Posterior vena cava (tissue), 2 donors: ENCODE measurements around the gene THAP12. TPM values are rescaled to one million over a fixed set of nuclear protein-coding genes. Genes with fewer than 3 reads are reported as not detected.
"Not testable (repeated sequence)": the region's sequence is repeated elsewhere in the genome, so short reads cannot be mapped to it uniquely, and the experiment has no call there.

Experiments
- DNase-seq: peaks from one replicate; pipeline ENCODE4 v3.0.0-alpha.2; 2020; ENCODE audit warnings: low spot score
- intact Hi-C, 2 donors: fragments of 100-400 bp; cut with DNase I; formaldehyde crosslinking; loops; one replicate each; pipeline versions ENCODE4 v1.14.1 to v1.14.2; 2022 to 2023
- total RNA-seq, 2 donors: library from RNA; stranded (reverse); fragmentation: NEBNext Ultra II Directional; extraction: Animal tissue kit (Norgen Biotek cat#: 25700); gene quantifications; one replicate each; pipeline ENCODE4 v1.2.1, GENCODE V29; 2021
- donor health status: DM: yes; HTN: yes; CAD: no.
- donor health status: DM: yes; HTN: yes; CAD: no.

The THAP12 gene
- total RNA-seq, 2 donors from 2014 or later, result 37.7 to 39.0 TPM

- no peak for DNase-seq
- intact Hi-C loops, result no loop called here
These were observed 45.1 kb downstream of the THAP12 start for GRCh38 chr11:76335842-76336241.

GRCh38 chr11:76334826-76335389 is 46.0 kb downstream of the THAP12 start:
- peak; percentile 36 for DNase-seq
- intact Hi-C loops, result no loop called here

- peak; percentile 64 for DNase-seq
- intact Hi-C loops, result no loop called here
These were observed 50.3 kb downstream of the THAP12 start for GRCh38 chr11:76330651-76331050.

GRCh38 chr11:76329983-76330382 is 50.9 kb downstream of the THAP12 start:
- peak; percentile 54 for DNase-seq
- intact Hi-C loops, result loop anchor here in 1 of 2 donors (10.0 kb wide), 2 partner anchors 435 to 535 kb away; no protein-coding TSS in a partner anchor

- peak; percentile 62 for DNase-seq
- intact Hi-C loops, result loop anchor here in 1 of 2 donors (10.0 kb wide), 2 partner anchors 434 to 534 kb away; no protein-coding TSS in a partner anchor
These were observed 51.8 kb downstream of the THAP12 start for GRCh38 chr11:76329084-76329648.

GRCh38 chr11:76327756-76328388 is 53.1 kb downstream of the THAP12 start:
- intact Hi-C loops, result loop anchor here in 1 of 2 donors (10.0 kb wide), 2 partner anchors 433 to 533 kb away; no protein-coding TSS in a partner anchor
- peak; percentile 67 for DNase-seq

- DNase-seq, result no peak
- intact Hi-C loops, result loop anchor here in 1 of 2 donors (10.0 kb wide), 2 partner anchors 432 to 532 kb away; no protein-coding TSS in a partner anchor
These were observed 53.7 kb downstream of the THAP12 start for GRCh38 chr11:76327202-76327601.

GRCh38 chr11:76325185-76325584 is 55.7 kb downstream of the THAP12 start:
- no peak for DNase-seq

GRCh38 chr11:76323804-76324203 is 57.1 kb downstream of the THAP12 start:
- DNase-seq, result peak; percentile 20
- intact Hi-C loops, result loop anchor here in 1 of 2 donors (10.0 kb wide), 2 partner anchors 429 to 529 kb away; no protein-coding TSS in a partner anchor

More at GRCh38 chr11:76325185-76325584, 55.7 kb downstream of the THAP12 start:
- intact Hi-C loops, result loop anchor here in 1 of 2 donors (10.0 kb wide), 2 partner anchors 430 to 530 kb away; no protein-coding TSS in a partner anchor

- intact Hi-C loops, result loop anchor here in 1 of 2 donors (10.0 kb wide), 2 partner anchors 429 to 529 kb away; no protein-coding TSS in a partner anchor
These were observed 57.6 kb downstream of the THAP12 start for GRCh38 chr11:76323375-76323774.

GRCh38 chr11:76322942-76323341 is 58.0 kb downstream of the THAP12 start:
- peak; percentile 34 for DNase-seq
- intact Hi-C loops, result loop anchor here in 1 of 2 donors (10.0 kb wide), 2 partner anchors 428 to 528 kb away; no protein-coding TSS in a partner anchor

More at GRCh38 chr11:76323375-76323774, 57.6 kb downstream of the THAP12 start:
- DNase-seq, result peak; percentile 10

- DNase-seq, result no peak
These were observed 58.4 kb downstream of the THAP12 start for GRCh38 chr11:76322540-76322939.

GRCh38 chr11:76321820-76322524 is 59.0 kb downstream of the THAP12 start:
- DNase-seq, result peak; percentile 55
- intact Hi-C loops, result loop anchor here in 1 of 2 donors (10.0 kb wide), 2 partner anchors 427 to 527 kb away; no protein-coding TSS in a partner anchor

More at GRCh38 chr11:76322540-76322939, 58.4 kb downstream of the THAP12 start:
- intact Hi-C loops, result loop anchor here in 1 of 2 donors (10.0 kb wide), 2 partner anchors 428 to 528 kb away; no protein-coding TSS in a partner anchor

- DNase-seq, result no peak
These were observed 59.6 kb downstream of the THAP12 start for GRCh38 chr11:76321340-76321739.

GRCh38 chr11:76320929-76321328 is 60.0 kb downstream of the THAP12 start:
- DNase-seq, result no peak
- intact Hi-C loops, result loop anchor here in 1 of 2 donors (10.0 kb wide), 2 partner anchors 426 to 526 kb away; no protein-coding TSS in a partner anchor

More at GRCh38 chr11:76321340-76321739, 59.6 kb downstream of the THAP12 start:
- intact Hi-C loops, result loop anchor here in 1 of 2 donors (10.0 kb wide), 2 partner anchors 427 to 527 kb away; no protein-coding TSS in a partner anchor

GRCh38 chr11:76319798-76320197 is 61.1 kb downstream of the THAP12 start:
- DNase-seq, result not testable (repeated sequence)
- intact Hi-C loops, result loop anchor here (5.0 to 10.0 kb wide), 5 partner anchors 112 to 525 kb away; partner anchors contain the start of gene WNT11 (in 1 of the 2)

GRCh38 chr11:76318744-76319384 is 62.1 kb downstream of the THAP12 start:
- intact Hi-C loops, result loop anchor here in 1 of 2 donors (5.0 to 10.0 kb wide), 3 partner anchors 112 to 514 kb away; partner anchors contain the start of gene WNT11
- peak; percentile 92 for DNase-seq

GRCh38 chr11:76317296-76317695 is 63.6 kb downstream of the THAP12 start:
- no peak for DNase-seq
- intact Hi-C loops, result loop anchor here in 1 of 2 donors (5.0 to 10.0 kb wide), 3 partner anchors 110 to 512 kb away; partner anchors contain the start of gene WNT11
